Stimulated activated CD4-positive, alpha-beta T cell treated with anti-CD3 and anti-CD28 coated beads, TNF-alpha, amount 100 ng/mL, for 4 hours (primary cell): ENCODE measurements around the gene GLP2R.

Experiments used
- DNase-seq, 3 experiments: peaks; one replicate each; pipeline ENCODE4 v3.0.0-alpha.2; 2020; ENCODE audit warnings: low read depth in 3 of 3

GLP2R gene

GRCh38 chr17:9854255-9854654 is 28.5 kb downstream of the GLP2R start:
- DNase-seq, result no peak

DNA sequence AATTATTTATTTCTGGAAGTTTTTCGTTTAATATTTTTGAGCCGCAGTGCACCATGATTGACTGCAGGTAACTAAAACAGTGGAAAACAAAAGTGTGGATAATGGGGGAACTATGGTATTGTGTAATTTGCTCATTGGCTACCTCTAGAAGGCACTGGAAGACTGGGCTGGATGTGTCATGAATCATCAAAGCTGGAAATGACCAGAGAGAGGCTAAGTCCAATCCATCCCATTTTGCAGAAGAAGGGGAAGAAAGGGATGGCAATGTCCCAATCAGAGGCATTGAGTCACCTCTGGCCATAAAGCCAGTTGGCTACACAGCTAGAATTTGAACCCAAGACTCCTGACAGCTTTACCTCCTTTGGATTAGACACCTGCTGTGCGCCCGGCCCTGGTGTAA is 29.3 kb downstream of the GLP2R start:
- DNase-seq, result no peak

GRCh38 chr17:9859781-9860180 is 34.1 kb downstream of the GLP2R start:
- DNase-seq, result no peak

GRCh38 chr17:9860851-9861250 is 35.1 kb downstream of the GLP2R start:
- no peak for DNase-seq

DNA sequence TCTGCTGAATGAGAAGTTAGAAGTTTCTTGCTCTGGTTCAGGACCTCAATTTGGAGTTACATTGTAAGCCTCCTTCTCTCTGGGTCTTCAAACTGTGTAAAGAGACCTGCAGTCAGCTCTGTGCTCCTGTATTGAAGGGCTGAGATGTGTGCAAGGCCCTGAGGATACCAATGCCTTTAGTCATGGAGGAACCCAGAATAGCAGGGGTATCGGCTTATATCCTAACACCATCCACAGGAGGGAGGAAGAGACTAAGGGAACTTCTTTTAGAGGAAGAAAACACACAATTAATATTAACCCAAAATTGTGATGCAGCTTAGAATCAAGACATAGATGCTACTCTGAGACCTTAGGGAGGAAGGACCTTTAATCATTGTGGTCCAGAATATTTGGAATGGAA is 36.5 kb downstream of the GLP2R start:
- DNase-seq, result no peak

DNA sequence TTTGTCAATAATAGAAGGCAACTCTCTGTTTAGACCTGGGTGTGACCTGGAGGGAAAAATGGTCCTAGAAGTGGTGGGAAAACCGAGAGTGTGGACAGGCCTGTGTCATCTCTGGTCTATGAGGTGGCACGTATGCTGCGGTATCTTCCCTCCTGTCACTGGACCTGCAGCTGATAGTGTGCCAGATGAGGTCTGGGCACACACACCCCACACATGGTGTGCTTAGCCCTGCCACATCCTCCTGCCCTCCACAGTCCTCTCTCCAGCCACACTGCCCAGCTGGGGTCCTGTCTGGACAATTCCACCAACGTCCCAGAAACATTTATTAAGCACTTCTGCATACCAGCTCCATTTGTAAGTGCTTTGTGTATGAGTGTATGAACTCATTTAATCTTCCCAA is 37.2 kb downstream of the GLP2R start:
- DNase-seq, result no peak

DNA sequence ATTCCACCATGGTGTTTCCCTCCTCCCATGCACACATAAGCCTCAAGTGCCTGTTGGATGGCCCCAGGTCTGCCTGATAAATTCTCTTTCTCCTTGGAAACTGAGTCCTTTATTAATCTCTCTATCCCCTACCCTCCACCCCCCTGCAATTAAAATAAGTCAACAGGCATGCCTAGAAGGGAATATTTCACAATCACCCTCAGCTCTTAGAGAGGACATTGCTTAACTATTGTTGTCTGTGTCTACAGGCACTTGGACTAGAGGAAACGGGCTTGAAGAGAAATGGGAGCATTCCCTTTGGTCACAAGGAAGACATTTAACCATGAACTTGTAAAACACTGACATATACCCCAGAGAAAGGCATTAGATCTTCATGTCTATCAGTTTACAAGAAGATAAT is 39.9 kb downstream of the GLP2R start:
- no peak for DNase-seq

GRCh38 chr17:9868552-9868951 is 42.8 kb downstream of the GLP2R start:
- DNase-seq, result no peak

- DNase-seq, result no peak
Measured at GRCh38 chr17:9872852-9873251, 47.1 kb downstream of the GLP2R start.

DNA sequence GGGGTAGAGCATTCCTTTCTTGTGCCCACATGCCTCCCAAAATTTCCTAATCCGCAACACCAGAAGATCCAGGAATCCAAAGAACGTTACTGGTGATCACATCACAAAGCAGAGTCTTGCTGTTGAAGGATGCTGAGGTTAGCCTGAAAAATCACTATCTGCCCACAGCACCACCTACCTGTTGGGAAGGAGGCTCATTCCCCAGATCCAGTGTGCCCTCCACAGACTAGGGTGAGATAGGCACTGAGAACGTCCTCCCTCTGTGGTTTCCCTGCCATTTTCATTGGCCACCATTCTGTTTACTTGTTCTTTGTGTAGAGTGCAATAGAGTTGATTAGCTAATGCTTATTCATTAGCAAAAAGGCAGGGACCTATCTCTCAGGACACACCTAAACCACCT is 49.0 kb downstream of the GLP2R start:
- no peak for DNase-seq

- DNase-seq, result no peak
Measured at GRCh38 chr17:9875441-9875840, 49.7 kb downstream of the GLP2R start.

GRCh38 chr17:9878356-9878755 is 52.6 kb downstream of the GLP2R start:
- no peak for DNase-seq

DNA sequence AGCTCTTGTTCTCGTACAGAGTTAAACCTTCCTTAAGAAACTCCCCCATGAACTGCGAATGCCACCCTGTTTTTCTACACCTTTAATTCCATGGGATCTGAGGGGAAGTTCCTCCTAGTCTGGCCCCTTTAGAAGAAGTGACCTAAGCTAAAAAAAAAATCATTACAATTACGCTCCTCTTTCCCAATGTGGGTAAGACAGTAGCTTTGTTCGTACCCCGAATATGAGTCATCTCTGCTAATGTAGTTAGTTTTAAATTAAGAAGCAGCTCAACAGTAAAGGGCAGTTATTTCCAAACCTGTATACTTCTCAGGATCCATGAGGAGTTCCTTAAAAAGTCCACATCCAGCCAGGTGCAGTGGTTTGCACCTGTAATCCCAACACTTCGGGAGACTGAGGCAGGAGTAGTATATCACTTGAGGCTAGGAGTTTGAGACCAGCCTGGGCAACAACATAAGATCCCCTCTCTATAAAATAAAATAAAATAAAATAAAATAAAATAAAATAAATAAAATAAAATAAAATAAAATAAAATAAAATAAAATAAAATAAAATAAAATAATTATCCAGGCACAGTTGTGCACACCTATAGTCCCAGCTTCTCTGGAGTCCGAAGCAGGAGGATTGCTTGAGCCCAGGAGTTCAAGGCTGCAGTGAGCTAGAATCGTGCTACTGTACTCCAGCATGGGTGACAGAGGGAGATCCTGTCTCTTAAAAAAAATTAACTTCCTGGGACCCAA is 53.2 kb downstream of the GLP2R start:
- no peak for DNase-seq

GRCh38 chr17:9880582-9880999 is 54.9 kb downstream of the GLP2R start:
- no peak for DNase-seq

DNA sequence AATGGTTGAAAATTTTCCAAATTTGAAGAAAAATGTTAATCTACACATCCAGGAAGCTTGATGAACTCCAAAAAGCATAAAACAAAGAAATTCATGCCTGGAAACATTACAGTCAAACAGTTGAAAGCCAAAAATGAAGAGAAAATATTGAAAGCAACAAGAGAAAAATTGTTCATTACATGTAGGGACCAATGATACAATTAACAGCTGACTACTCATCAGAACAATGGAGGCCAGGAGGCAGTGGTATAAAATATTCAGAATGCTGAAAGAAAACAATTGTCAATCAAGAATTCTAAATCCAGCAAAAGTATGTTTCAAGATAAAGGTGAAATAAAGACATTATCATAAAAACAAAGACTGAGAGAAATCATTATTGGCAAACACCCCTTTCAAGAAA is 57.7 kb downstream of the GLP2R start:
- no peak for DNase-seq

- DNase-seq, result no peak
Measured at GRCh38 chr17:9886141-9886930, 60.6 kb downstream of the GLP2R start.

- DNase-seq, result no peak
Measured at GRCh38 chr17:9887508-9887907, 61.8 kb downstream of the GLP2R start.

DNA sequence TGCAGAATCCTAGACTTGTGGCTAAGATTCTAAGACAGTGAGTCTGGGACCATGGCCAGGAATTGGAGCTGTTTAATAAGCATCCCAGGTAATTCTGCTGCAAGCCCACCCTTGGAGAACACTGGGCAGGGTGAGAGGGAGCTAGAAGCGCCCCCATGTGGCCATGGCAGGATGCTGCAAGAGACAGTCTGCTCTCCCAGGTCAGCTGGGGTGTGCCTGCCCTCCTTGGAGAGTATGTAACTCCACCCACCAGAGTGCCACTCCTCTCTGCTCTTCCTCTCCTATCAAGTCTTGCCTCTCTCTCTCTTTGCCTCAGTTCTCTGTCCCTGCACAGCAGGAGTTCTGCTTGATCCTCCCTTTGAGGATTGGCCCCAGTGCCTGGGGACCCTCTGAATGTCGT is 64.4 kb downstream of the GLP2R start:
- no peak for DNase-seq

- no peak for DNase-seq
Measured at GRCh38 chr17:9893411-9894012, 67.8 kb downstream of the GLP2R start.

DNA sequence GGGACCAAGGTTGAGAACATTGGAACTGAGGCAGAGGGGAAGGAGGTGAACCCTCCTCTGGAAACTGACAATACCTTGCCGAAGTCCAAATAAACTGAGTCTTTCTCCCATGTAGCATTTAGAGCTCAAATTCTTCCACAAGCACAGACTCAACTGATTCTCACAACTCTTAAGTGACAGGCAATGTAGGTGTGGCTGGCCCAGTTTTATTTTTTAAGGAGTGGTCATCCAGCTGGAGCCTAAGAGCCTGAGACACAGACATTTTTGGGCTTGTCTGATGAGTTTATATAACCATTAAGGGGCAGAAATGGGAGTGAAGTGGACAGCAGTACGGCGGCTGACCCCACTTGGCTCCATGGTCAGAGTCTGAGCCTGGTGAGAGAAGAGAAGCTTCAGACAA is 68.5 kb downstream of the GLP2R start:
- no peak for DNase-seq

GRCh38 chr17:9895923-9896322 is 70.2 kb downstream of the GLP2R start:
- DNase-seq, result no peak

GRCh38 chr17:9897372-9897968 is 71.7 kb downstream of the GLP2R start:
- no peak for DNase-seq

DNA sequence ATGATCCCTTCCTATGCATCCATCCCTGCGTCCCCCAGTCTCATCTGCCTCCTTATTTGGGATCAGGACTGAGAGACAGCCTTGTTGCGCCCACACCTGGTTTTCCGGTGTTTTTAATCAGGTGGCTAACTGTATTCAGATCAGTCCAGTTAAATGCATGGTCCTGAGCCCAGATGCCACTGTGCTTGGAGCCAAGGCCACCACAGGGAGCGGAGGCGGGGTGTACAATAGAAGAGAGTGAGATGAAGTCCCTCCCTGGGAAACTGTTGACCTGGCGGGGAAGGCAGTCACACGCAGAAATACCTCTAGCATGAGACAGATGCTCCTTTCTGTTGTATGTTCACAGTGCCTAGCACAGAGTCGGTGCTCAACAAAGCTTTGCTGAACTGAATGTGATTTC is 73.1 kb downstream of the GLP2R start:
- DNase-seq, result no peak
